Smooth muscle cell of bladder (primary cell): ENCODE measurements around the gene FMNL2. TPM values are rescaled to one million over a fixed set of nuclear protein-coding genes. Genes with fewer than 3 reads are reported as not detected.

Experiments
- total RNA-seq: library from RNA; depleted of rRNA; stranded (reverse); fragments of >200 nt; gene quantifications from 2 replicates; pipeline ENCODE4 v1.2.3, GENCODE V29; 2014

The FMNL2 gene
- total RNA-seq: 20.8 and 21.2 TPM in 2 replicates

DNA sequence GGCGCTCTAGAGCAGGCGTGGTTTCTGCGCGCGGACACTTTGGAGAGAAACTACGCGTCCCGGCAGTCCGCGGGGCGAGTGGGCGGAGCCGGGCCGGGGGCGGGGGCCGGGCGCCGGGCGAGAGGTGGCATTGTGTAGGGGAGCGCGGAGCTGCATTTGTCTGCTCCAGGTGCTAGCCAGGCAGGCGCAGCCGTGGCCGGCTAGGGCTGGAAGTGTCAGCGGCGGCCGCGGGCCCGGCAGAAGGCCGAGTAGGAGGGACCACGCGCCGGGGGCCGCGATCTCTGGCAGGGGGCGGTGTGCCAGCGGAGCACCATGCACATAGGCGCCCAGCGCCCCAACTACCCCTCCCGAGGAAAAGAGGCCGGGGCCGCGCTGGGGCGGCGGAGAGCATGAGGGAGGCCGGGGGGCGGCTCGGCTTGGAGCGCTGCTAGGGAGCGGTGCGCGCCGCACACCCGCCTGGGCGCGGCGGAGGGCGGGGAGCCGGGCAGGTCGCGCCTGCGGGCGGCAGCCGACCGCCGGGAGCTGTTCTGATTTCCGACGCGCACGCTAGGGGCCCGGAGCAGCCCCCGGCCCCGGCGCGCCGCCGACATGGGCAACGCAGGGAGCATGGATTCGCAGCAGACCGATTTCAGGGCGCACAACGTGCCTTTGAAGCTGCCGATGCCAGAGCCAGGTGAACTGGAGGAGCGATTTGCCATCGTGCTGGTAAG, at the start of gene FMNL2:
Gene FMNL2 (plus strand): TSS at position 159 of the 710 bp plus-strand sequence.

Other genes with a start within 250 kb of the FMNL2 start
- gene CACNB4, start 236.1 kb upstream of the FMNL2 start, total RNA-seq: 1.1 and 2.8 TPM in 2 replicates
- 31.3 and 38.2 TPM in 2 replicates for gene STAM2, start 159.4 kb upstream of the FMNL2 start, total RNA-seq